HL-60 (cell line): ENCODE results near the gene MLH1.
A peak's percentile ranks its signal among the peaks of the same experiment; 100 is the strongest.

Experiments used
- DNase-seq, 2 experiments: peaks; one replicate each; pipeline ENCODE4 v3.0.0-alpha.2; 2010 to 2020; ENCODE audit warnings: low read depth in 1 of 2, low spot score in 1 of 2
- H3K27ac ChIP-seq: fragments of 250-450 bp; sonication (Bioruptor Pico); replicated peaks from 2 replicates; pipeline ENCODE4 v1.5.1; 2020; ENCODE audit warnings: mild to moderate bottlenecking, moderate library complexity
- H3K27me3 ChIP-seq: fragments of 250-450 bp; sonication (Bioruptor Pico); 2 replicates; pipeline ENCODE4 v1.5.1; 2021; ENCODE audit warnings: mild to moderate bottlenecking, moderate library complexity; ENCODE audit not compliant: insufficient read depth, poor library complexity, severe bottlenecking
- H3K4me3 ChIP-seq: replicated peaks from 2 replicates; pipeline ENCODE4 v1.5.1; 2011; ENCODE audit warnings: mild to moderate bottlenecking, control low read depth, low read length; ENCODE audit not compliant: insufficient read depth
- CTCF ChIP-seq: IDR thresholded peaks from one replicate; pipeline ENCODE4 v1.5.1; 2011; ENCODE audit warnings: low read length, control low read depth, inconsistent platforms; ENCODE audit not compliant: insufficient read depth
- GABPA ChIP-seq: IDR thresholded peaks from 2 replicates; pipeline ENCODE4 v1.6.1; 2012; ENCODE audit warnings: low read depth
- POLR2AphosphoS5 ChIP-seq: IDR thresholded peaks from 2 replicates; pipeline ENCODE4 v1.6.1; 2012; ENCODE audit warnings: low read depth
- REST ChIP-seq: IDR thresholded peaks from 2 replicates; pipeline ENCODE4 v1.6.1; 2012; ENCODE audit warnings: low read depth; ENCODE audit not compliant: insufficient replicate concordance
- SPI1 ChIP-seq: IDR thresholded peaks from 2 replicates; pipeline ENCODE4 v1.6.1; 2012; ENCODE audit warnings: low read depth, mild to moderate bottlenecking, borderline replicate concordance

MLH1 gene

GRCh38 chr3:36992806-36993325 is 452 bp upstream of the MLH1 start, which contains the start of gene EPM2AIP1:
Gene EPM2AIP1, minus strand, starts transcription at chr3:36993131. Its CDS starts 54 bp downstream, at chr3:36993077.
- peak in 1 of 2 experiments; percentile 100 for DNase-seq
- TF ChIP-seq POLR2AphosphoS5 = peak; percentile 79
- no peak for TF ChIP-seq SPI1
- TF ChIP-seq REST = peak; percentile 63
- Histone ChIP-seq H3K4me3 (peak within 1 kb of the TSS; percentile 64), H3K27ac (peak within 1 kb of the TSS; percentile 96), H3K27me3 (no peaks in the 10 kb centered on the region)

GRCh38 chr3:37014620-37015019 is 21.3 kb downstream of the MLH1 start:
- H3K27me3 ChIP-seq = no peaks in the 10 kb centered on the region
- H3K27ac ChIP-seq = no peak overlapping the region
- DNase-seq = no peak
- H3K4me3 ChIP-seq = no peak overlapping the region
- TF ChIP-seq POLR2AphosphoS5 = no peak
- no peak for TF ChIP-seq SPI1
- TF ChIP-seq REST = no peak
- no peak for TF ChIP-seq CTCF
- TF ChIP-seq GABPA = no peak

GRCh38 chr3:37015642-37016041 is 22.3 kb downstream of the MLH1 start:
- no peak overlapping the region for H3K4me3 ChIP-seq
- TF ChIP-seq CTCF (no peak), GABPA (no peak), POLR2AphosphoS5 (no peak), SPI1 (no peak), REST (no peak)
- no peak overlapping the region for H3K27ac ChIP-seq
- DNase-seq = no peak
- H3K27me3 ChIP-seq = no peaks in the 10 kb centered on the region

- no peak for DNase-seq
- no peaks in the 10 kb centered on the region for H3K27me3 ChIP-seq
- no peak for TF ChIP-seq REST
- no peak for TF ChIP-seq CTCF
- TF ChIP-seq SPI1 = no peak
- no peak for TF ChIP-seq POLR2AphosphoS5
- no peak for TF ChIP-seq GABPA
- H3K4me3 ChIP-seq = no peak overlapping the region
- H3K27ac ChIP-seq = no peak overlapping the region
Measured at GRCh38 chr3:37016903-37017302, 23.6 kb downstream of the MLH1 start.
